Measurements from ENCODE around the gene PLEK. TPM values are rescaled to one million over a fixed set of nuclear protein-coding genes. Genes with fewer than 3 reads are reported as not detected.

Gene PLEK
- total and polyA plus RNA-seq, 7 donors = 0.89 to 3.9 (median 2.3) TPM

DNA sequence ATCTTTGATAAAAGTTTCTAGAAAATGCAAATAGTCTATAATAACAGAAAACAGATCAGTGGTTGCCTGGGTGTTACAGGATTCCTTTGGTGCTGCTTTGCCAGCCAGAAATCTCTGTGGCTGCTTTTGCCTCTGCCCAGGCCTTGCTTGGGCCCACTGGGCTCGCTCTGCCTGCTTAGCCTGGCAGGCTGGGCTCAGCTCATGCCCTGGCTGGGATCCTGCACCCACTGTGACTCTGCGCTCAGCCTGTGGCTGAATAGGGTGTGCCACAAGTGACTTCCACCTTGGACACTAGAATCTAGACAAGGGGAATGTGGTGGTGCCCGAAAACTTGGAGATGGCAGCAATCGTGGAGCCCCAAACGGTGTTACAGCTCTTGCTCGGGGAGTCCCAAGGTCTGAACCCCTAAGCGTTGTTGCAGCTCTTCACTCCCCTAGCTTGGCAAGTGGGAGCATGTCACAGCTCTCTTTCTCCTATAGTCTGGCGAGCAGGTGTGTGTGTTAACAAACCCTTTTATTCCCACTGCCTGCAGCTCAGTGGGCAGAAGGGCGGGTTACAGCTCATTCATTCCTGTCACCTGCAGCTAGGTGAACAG, 51.1 kb downstream of the PLEK start:
- DNase-seq (no peak), ATAC-seq (no peak)
- TF ChIP-seq, protein P1, sequence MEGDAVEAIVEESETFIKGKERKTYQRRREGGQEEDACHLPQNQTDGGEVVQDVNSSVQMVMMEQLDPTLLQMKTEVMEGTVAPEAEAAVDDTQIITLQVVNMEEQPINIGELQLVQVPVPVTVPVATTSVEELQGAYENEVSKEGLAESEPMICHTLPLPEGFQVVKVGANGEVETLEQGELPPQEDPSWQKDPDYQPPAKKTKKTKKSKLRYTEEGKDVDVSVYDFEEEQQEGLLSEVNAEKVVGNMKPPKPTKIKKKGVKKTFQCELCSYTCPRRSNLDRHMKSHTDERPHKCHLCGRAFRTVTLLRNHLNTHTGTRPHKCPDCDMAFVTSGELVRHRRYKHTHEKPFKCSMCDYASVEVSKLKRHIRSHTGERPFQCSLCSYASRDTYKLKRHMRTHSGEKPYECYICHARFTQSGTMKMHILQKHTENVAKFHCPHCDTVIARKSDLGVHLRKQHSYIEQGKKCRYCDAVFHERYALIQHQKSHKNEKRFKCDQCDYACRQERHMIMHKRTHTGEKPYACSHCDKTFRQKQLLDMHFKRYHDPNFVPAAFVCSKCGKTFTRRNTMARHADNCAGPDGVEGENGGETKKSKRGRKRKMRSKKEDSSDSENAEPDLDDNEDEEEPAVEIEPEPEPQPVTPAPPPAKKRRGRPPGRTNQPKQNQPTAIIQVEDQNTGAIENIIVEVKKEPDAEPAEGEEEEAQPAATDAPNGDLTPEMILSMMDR (IDR thresholded peaks at IDR 0.05) = no peak
- Histone ChIP-seq H3K9me3 (no peaks in the 10 kb centered on the region), H3K4me3 (no peak overlapping the region), H3K27me3 (ENCODE audit: insufficient read depth in 3 of 3, low read length in 2 of 3) (peaks cover 0 to under 1% (median 0%) of the 10 kb centered on the region in 3 donors), H3K36me3 (ENCODE audit: insufficient read depth in 1 of 2, low read depth in 1 of 2) (no peaks in the 10 kb centered on the region), H3K27ac (no peak overlapping the region), H3K4me1 (no peaks in the 10 kb centered on the region)
- intact Hi-C loops (cut with DNase I) = no loop called here
- WGBS, 3 donors = 93 to 96% (median 95%) methylated on average over 9 of the region's 9 CpGs

DNA sequence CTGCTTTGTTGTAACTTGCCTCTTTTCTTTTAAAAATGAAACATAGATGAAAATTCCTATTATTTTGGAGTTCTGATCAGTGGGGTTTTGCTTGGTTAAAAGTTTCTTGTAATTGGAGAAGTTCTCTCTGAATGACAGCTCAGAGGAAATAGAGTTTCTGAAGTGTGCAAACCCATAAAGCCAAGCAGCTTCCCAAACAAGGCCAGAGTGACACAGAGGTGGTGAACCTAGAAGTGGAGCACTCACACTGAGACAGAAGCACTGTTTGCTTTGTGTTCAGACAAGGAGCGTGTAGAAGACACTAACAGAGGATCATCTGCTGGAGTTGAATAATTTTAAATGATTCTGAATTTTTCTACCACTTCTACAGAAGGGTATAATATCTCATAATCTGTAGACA, 52.8 kb downstream of the PLEK start:
- Histone ChIP-seq H3K9me3 (no peaks in the 10 kb centered on the region), H3K4me3 (no peak overlapping the region), H3K27ac (no peak overlapping the region), H3K4me1 (no peaks in the 10 kb centered on the region), H3K36me3 (ENCODE audit: insufficient read depth in 1 of 2, low read depth in 1 of 2) (no peaks in the 10 kb centered on the region), H3K27me3 (ENCODE audit: insufficient read depth in 3 of 3, low read length in 2 of 3) (peaks cover 0 to 2% (median 0%) of the 10 kb centered on the region in 3 donors)
- ATAC-seq (no peak), DNase-seq (no peak)
- 28 to 89% (median 33%) methylated on average over 1 of the region's 1 CpG for WGBS, 3 donors
- intact Hi-C loops (cut with DNase I) = no loop called here
- TF ChIP-seq, protein P1 (IDR thresholded peaks at IDR 0.05) = no peak

DNA sequence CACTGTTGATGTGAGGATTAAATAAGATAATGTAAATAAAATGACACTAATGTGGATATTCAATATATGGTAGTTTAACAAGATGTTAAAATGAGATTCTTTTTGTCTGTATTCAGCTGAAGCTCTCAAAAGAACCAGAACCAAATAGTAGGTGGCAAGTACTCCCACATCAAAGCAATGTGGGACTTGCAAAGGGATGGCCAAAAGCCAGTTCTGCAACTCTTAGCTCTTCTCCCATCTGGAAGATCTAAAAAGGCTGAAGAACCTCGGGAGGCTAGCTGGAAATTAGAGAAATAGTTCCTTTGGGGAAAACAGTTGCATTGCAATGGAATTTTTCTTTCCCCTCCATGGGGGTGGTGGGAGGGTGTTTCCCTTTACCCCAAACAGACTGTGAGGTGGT, 53.3 kb downstream of the PLEK start:
- WGBS, 3 donors = 38 to 48% (median 39%) methylated on average over 1 of the region's 1 CpG
- TF ChIP-seq, protein P1 (IDR thresholded peaks at IDR 0.05) = no peak

DNA sequence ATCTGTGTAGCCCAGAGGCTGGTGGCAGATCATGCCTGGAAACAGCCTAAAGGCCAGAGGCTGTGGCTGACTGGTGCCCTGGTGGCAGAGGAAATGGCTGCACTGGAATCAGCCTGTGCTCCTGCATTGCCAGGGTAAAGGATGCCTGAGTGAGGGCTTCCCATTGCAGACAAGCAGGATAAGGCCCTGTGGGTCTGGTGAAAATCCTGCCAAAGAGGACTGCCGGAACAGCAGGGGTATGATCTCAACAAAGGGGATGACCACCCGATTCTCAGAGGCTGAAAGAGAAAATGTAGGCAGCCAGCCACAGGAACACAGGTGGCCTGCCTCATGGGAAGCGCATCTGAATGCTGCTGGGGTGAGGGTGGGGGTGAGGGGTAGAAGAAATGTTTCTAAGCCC, 53.8 kb downstream of the PLEK start:
- no peak overlapping the region for H3K27ac ChIP-seq
- no peaks in the 10 kb centered on the region for H3K36me3 ChIP-seq (ENCODE audit: insufficient read depth in 1 of 2, low read depth in 1 of 2)
- WGBS, 3 donors = 52 to 60% (median 54%) methylated on average over 3 of the region's 3 CpGs
- TF ChIP-seq, protein P1 (IDR thresholded peaks at IDR 0.05) = no peak
- intact Hi-C loops (cut with DNase I) = no loop called here
- H3K4me3 ChIP-seq = no peak overlapping the region
- H3K9me3 ChIP-seq = no peaks in the 10 kb centered on the region
- DNase-seq = no peak
- ATAC-seq = no peak
- peaks cover 0 to 2% (median 2%) of the 10 kb centered on the region in 3 donors for H3K27me3 ChIP-seq (ENCODE audit: insufficient read depth in 3 of 3, low read length in 2 of 3)
- no peaks in the 10 kb centered on the region for H3K4me1 ChIP-seq

More for the DNA sequence above, 53.3 kb downstream of the PLEK start:
- Histone ChIP-seq H3K27me3 (ENCODE audit: insufficient read depth in 3 of 3, low read length in 2 of 3) (peaks cover 0 to 2% (median 2%) of the 10 kb centered on the region in 3 donors), H3K27ac (no peak overlapping the region), H3K9me3 (no peaks in the 10 kb centered on the region), H3K4me1 (no peaks in the 10 kb centered on the region), H3K4me3 (no peak overlapping the region), H3K36me3 (ENCODE audit: insufficient read depth in 1 of 2, low read depth in 1 of 2) (no peaks in the 10 kb centered on the region)
- DNase-seq = no peak
- intact Hi-C loops (cut with DNase I) = no loop called here
- no peak for ATAC-seq

Data from psoas muscle (tissue), 8 donors.